Colon (tissue), 2 donors: ENCODE data around the gene FLYWCH1.

ENCODE experiments used
- FAIRE-seq: peaks from 2 replicates; lab custom pipeline; 2012; peaks lifted over from hg19 to GRCh38; lab: Jason Lieb, UNC
- donor health status: control.
- donor health status: control.

FLYWCH1 gene

DNA sequence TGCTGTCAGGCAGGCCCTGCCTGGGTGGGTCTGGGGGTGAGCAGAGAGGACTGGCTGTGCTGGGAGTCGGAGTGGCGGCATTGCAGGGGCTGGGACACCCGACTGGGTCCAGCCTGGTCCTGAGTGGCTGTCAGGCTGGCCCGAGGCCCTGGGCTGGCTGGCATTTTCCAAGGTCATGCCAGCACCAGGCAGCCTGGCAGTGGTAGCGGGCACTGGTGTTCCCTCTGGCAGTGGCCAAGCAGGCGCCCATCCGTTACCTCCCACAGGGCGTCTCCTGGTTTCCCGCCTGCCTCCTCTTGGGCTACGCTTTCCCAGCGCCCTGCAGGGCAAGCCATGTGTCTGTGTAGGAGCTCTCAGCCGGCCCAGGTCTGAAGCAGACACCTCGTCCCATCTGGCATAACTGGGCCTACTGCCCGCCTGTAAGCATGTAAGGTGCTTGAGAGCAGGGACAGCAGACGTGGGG is 74.2 kb downstream of the FLYWCH1 start:
- no peak for FAIRE-seq

DNA sequence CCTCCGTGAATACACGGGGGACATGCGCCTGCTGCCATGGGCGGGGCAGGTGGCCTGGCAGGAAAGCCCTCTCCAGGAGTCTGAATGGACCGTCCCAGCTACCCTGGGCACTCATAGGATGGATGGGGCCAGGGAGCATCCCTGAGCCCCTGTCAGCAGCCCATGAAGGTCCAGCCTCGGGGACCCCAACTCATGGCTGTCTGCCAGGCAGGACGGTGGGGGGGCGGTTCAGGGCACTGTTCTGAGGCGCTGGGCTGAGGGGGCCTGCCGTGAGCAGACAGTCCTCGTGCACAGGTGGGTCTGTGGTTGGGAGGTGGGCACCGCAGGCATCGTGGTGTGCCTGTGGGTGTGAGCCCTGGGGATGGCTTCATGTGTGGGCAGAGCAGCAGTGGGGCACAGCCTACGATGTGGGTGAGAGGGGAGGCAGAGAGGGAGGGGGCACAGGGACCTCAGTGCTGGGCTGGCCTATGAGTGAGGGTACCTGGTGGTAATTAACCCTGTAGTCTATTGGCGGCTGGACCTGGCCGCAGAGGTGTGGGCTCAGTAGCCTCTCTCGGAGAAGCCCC is 75.0 kb downstream of the FLYWCH1 start:
- no peak for FAIRE-seq

DNA sequence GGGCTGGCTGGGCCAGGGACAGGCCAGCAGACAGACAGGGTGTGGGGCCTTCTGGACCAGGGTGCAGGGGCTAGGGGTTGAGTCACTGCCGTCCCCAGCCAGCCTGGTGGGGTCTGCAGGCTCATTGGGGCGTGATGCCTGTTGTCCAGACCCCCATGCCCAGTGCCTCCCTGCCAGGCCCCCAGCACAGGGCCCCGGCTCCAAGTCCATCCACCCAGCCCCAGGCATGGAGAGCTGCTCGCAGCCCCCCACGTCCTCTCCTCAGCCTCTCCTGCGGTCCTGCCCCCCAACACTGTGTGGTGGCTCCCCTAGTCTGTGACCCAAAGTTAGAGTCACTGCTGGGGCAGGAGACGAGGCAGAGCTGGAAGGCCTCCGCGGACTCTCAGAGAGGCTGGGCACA is 75.6 kb downstream of the FLYWCH1 start:
- FAIRE-seq: no peak

DNA sequence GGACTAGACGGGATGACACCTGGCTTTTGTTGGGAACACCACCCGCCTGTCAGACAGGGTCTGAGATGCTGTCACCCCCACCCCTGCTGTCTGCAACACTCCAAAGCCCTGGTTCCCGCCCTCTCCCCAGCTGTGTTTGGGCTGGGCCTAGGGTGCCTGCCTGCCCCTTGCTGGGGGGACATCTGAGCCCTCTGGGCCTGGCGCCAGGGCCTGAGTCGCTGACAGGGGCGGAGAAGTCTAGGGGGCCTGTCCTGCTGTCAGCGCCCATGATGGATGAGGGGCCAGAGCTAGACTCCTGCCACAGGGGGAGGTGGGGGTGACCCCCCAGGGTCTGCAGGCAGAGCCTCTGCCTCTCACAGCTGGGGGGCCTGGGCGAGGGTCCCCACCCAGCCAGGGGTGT is 76.1 kb downstream of the FLYWCH1 start:
- FAIRE-seq: no peak

DNA sequence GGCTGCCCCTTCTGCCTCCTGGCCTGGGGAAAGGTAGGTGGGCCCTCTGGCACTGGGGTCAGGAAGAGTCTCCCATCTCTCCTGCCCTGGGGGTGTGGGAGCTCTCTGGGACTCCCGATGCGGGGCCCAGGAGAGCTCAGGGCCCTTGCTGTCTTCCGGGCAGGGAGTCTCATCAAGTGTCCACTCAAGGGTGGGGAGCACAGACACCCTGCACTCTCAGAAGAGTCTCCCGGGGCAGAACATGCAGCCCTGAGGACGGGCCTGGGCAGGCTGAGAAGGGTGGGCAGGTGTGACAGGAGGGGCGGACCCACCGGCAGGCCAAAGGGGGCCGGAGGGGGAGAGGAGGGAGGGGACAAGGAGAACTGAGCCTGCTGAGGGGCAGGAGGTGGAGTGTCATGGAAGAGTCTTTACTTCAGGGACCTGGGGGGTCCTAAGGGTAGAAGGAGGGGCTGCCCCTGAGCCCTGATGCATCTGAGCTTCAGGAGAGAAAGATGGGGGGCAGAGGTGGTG is 76.9 kb downstream of the FLYWCH1 start:
- no peak for FAIRE-seq

DNA sequence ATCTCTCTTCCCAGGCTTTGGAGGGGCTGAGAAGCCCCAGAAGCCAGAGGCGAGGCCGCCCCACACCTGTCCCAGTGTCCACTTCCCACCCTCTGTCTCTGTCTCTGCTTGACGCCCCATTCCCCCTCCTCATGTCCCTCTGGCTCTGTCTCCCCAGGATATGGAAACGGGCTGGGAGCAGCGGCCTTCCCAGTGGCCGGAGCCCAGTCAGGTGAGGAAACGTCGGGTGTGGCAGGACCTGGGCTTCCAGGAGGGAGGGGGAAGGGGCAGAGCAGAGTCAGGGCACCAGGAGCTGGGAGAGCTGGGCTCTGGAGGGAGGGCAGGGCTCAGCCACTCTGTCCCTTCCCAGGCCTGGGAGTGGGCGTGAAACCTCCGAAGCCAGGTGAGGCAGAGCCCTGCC is 79.2 kb downstream of the FLYWCH1 start:
- no peak for FAIRE-seq

DNA sequence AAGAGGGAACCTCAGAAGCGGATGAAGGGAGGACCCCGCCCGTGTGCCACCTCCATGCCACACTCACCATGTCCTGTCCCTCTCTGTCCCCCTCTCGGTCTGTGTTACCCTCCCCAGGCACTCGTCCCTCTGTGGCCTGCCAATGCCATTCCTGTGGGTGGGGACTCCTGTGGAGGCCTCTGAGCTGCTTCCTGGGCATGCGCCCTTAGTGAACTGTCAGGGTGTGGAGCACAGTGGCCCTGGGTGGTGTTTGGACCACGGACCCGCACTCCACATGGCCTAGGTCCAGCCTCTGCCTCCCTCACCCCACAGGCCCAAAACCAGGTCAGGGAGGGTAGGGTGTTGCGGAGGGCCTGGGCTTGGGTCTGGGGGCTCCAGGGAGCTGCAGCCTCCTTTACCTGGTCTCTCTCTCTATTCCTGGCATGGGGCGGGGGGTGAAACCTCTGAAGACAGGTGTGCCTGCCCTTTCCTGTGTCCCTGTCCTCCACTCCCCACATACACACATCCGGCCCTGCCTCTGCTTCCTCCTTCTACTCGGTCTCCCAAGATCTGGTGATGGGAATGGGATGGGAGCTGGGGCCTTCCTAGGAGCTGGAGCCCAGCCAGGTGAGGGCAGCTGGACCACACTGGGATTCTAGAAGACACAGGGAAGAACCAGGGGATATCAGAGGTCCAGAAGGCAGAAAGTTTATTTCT is 80.0 kb downstream of the FLYWCH1 start:
- no peak for FAIRE-seq

DNA sequence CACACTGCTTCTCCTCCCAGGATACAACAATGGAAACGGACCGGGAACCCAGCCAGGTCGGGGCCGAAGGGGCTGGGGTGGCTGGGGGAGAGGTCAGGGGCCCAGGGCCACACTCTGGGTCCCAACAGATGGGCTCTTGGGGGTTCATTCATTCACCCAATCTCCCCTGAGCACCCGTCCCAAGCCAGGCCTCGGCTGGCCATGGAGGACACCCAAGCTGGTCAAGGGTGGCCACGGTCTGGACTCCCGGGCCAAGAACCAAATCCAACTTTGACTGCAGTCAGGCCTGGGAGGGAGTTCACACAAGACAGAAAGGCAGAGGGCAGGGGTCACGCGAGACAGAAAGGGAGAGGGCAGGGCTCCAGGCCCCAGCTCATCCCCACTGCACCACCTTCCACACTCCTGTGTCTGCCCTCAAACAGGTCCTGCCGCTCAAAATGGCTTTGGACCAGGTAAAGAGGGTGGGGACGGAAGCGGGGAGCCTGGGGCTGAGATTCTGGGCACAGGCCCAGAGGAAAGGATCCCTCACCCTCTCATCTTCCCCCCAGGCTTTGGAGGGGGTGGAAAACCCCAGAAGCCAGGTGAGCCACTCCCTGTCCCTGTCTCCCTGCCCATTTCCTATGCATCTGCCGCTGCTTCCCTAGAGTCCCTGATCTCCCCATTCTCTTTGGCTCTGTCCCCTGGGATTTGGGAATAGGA is 80.8 kb downstream of the FLYWCH1 start:
- no peak for FAIRE-seq

DNA sequence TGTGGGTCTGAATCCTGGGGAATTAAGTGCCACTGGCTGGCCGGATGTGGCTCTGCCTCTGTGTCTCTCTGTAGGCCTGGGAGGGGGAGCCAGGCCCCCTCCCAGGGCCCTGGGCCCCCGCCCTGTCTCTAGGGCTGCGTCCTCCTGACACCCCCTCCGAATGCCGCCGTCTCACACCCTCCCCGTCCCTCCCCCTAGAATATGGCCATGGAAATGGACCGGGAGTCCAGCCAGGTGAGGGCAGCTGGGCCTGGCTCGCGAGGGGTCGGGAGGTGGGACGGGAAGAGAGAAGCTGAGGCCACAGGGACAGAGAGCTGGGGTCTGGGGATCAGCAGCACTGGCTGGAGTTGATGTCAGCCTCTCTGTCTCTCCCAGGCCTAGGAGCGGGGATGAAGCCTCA is 84.6 kb downstream of the FLYWCH1 start:
- FAIRE-seq: no peak

DNA sequence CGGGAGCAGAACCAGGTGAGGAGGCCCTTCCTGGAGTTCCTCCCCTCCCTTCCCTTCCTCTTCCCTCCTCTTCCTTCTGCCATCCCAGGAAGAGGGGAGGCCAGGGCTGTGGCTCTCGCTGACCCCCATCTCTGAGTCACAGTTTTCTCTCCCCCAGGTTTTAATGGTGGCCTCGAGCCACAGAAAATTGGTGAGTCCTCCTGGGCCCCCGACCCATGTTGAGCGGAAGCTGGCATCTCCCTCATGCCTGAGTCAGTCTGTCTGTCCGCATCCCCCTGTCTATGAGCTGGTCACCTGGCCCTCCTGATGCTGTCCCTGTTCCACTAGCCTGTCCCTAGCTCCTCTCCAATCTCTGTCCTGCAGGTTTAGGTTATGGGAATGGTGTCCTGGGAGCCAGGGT is 88.2 kb downstream of the FLYWCH1 start:
- no peak for FAIRE-seq

DNA sequence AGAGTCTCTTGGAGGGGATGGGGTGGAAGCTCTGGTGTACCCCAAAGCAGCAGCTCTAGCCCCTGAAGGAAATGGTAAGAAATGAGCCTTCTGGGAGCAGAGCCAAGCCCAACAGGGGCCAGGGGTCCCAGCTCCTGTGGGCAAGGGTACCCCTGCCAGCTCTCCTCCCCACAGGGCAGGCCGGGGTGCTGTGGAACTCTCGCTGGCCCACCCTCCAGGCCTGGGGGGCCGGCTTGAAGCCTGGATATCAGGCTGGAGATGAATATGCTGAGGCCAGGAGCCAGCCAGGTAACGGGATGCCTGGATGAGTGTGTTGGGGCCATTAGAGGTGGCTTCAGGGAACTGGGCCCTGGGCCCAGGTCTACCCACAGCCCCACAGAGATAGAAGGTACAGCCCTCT is 88.8 kb downstream of the FLYWCH1 start:
- FAIRE-seq: no peak
